ENCODE measurements around the gene DEPDC4. TPM values are rescaled to one million over a fixed set of nuclear protein-coding genes. Genes with fewer than 3 reads are reported as not detected.
A peak's percentile ranks its signal among the peaks of the same experiment; 100 is the strongest.

The DEPDC4 gene
- total RNA-seq, 2 experiments from 2014 or later = 2.9 to 4.2 TPM

DNA sequence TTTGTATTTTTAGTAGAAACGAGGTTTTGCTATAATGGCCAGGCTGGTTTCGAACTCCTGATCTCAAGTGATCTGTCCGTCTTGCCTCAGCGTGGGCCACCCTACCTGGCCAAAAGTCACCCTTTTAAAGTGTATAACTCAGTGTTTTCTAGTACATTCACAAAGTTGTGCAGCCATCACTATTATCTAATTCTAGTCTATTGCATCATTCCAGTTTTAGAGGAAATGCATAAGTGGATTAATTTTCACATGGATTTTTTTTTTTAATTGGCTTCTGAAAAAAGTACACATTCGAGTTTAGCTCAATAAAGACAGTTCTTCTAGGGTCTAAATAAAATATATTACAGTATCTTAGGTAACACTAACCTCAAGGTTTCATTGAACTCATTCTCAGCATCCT lies 3.7 kb downstream of the DEPDC4 start:
- H3K27me3 Mint-ChIP-seq = no peaks in the 10 kb centered on the region
- ChIA-PET CTCF (no interaction called here), POLR2A (no interaction called here)
- DNase-seq (no peak), ATAC-seq (no peak)
- intact Hi-C loops (cut with DNase I, micrococcal nuclease) = loop anchor here in 1 of 2 experiments (10.0 kb wide), 1 partner anchor 1862 kb away; the partner anchor contains the start of genes NUP37 and PARPBP
- H3K4me1 Mint-ChIP-seq = peaks cover 2% of the 10 kb centered on the region
- no peaks in the 10 kb centered on the region for H3K9me3 Mint-ChIP-seq (ENCODE audit: low read depth)
- no peak overlapping the region for H3K4me3 Mint-ChIP-seq
- H3K36me3 Mint-ChIP-seq (ENCODE audit: low read depth) = no peaks in the 10 kb centered on the region
- H3K27ac Mint-ChIP-seq = no peak overlapping the region

DNA sequence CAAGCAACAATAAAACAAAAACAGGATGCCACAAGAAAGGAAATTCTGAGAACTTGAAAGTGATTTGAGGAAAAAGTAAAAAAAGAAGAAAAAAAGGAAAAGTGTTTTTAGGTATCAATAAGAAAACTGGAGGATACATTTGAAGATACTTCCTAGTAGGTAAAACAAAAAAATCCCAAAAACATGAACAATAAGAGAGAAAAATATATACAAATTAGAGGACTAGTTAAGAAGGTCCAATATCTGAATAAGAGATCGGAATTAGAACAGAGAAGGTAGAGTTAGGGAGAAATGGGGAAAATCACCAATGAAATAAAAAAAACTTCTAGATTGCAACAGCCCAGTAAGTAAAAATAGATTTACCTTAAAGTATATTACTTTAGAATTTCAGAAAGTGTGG lies 8.8 kb downstream of the DEPDC4 start:
- ChIA-PET CTCF (no interaction called here), POLR2A (no interaction called here)
- no peaks in the 10 kb centered on the region for H3K27me3 Mint-ChIP-seq
- no peak for ATAC-seq
- no peaks in the 10 kb centered on the region for H3K4me1 Mint-ChIP-seq
- intact Hi-C loops (cut with DNase I, micrococcal nuclease) = no loop called here
- no peak overlapping the region for H3K4me3 Mint-ChIP-seq
- no peak overlapping the region for H3K27ac Mint-ChIP-seq
- no peaks in the 10 kb centered on the region for H3K36me3 Mint-ChIP-seq (ENCODE audit: low read depth)
- no peak for DNase-seq
- no peaks in the 10 kb centered on the region for H3K9me3 Mint-ChIP-seq (ENCODE audit: low read depth)

DNA sequence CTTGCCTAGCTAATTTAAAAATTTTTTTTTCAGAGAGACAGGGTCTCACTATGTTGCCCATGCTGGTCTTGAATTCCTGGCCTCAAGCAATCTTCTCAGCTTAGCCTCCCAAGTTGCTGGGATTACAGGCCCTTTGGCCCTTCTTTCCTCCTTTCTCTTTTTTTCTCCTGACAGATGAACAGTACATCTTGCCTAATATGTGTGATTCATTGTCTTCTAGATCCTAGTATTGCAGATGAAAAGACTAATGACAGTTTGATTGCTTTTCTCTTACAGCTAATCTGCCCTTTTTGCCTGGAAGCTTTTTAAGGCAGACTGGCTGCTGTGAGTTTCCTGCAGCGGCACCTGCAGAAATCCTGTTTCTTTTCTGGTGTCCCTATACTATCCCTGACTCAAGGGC lies 12.0 kb downstream of the DEPDC4 start:
- intact Hi-C loops (cut with DNase I, micrococcal nuclease) = no loop called here
- H3K27me3 Mint-ChIP-seq = no peaks in the 10 kb centered on the region
- no peaks in the 10 kb centered on the region for H3K9me3 Mint-ChIP-seq (ENCODE audit: low read depth)
- DNase-seq (no peak), ATAC-seq (no peak)
- no peak overlapping the region for H3K4me3 Mint-ChIP-seq
- H3K27ac Mint-ChIP-seq = no peak overlapping the region
- no peaks in the 10 kb centered on the region for H3K4me1 Mint-ChIP-seq
- POLR2A ChIA-PET = no interaction called here
- H3K36me3 Mint-ChIP-seq (ENCODE audit: low read depth) = no peaks in the 10 kb centered on the region
- CTCF ChIA-PET = interaction anchor here (0.7 to 1.0 kb wide), 3 partner anchors 9 to 157 kb away, joined by 3 to 4 read pairs (median 4); no protein-coding TSS in a partner anchor

DNA sequence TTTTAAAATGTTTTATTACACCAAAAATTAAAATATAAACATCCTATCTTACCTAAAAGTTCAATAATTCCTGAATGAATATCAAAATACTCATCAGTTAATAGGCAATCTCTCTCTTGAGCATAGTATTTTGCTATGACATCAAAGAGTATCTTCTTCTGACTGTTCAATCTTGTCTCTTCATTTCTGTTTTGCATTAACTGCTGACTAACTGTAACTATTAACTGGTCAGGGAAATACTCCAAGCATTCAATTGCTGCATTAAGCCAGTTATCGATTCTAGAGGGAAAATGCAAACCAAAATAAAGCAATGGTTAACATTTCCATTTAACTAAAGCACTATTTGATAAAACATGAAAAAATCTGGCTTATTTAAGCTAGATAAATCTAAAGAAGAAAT lies 13.4 kb downstream of the DEPDC4 start:
- H3K27me3 Mint-ChIP-seq = no peaks in the 10 kb centered on the region
- CTCF ChIA-PET = no interaction called here

DNA sequence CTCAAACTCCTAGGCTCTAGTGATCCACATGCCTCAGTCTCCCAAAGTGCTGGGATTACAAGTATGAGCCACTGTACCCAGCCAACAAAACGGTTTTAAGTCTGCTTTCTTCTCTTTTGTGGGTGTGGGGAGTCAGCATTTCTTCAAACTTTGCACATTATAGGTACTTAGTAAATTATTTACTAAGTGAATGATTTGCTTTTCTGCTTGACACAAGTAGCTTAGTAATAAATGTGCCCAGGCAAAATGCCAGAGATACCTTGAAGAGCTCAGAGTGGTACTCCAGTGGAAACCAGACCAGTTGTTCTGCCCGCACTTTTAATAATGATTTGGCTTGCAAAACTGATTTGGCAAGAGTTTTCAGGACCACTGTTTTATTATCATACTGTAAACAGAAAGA lies 15.0 kb downstream of the DEPDC4 start:
- CTCF ChIA-PET = no interaction called here
- intact Hi-C loops (cut with DNase I, micrococcal nuclease) = no loop called here
- no peak for DNase-seq
- ATAC-seq = no peak
- no peak overlapping the region for H3K27ac Mint-ChIP-seq
- POLR2A ChIA-PET = no interaction called here
- no peak overlapping the region for H3K4me3 Mint-ChIP-seq
- no peaks in the 10 kb centered on the region for H3K4me1 Mint-ChIP-seq
- H3K9me3 Mint-ChIP-seq (ENCODE audit: low read depth) = no peaks in the 10 kb centered on the region
- no peaks in the 10 kb centered on the region for H3K27me3 Mint-ChIP-seq
- no peaks in the 10 kb centered on the region for H3K36me3 Mint-ChIP-seq (ENCODE audit: low read depth)

More for the DNA sequence above, 13.4 kb downstream of the DEPDC4 start:
- intact Hi-C loops (cut with DNase I, micrococcal nuclease) = no loop called here
- no peak overlapping the region for H3K27ac Mint-ChIP-seq
- H3K4me1 Mint-ChIP-seq = no peaks in the 10 kb centered on the region
- no peaks in the 10 kb centered on the region for H3K9me3 Mint-ChIP-seq (ENCODE audit: low read depth)
- DNase-seq (no peak), ATAC-seq (no peak)
- POLR2A ChIA-PET = no interaction called here
- no peak overlapping the region for H3K4me3 Mint-ChIP-seq
- H3K36me3 Mint-ChIP-seq (ENCODE audit: low read depth) = no peaks in the 10 kb centered on the region

DNA sequence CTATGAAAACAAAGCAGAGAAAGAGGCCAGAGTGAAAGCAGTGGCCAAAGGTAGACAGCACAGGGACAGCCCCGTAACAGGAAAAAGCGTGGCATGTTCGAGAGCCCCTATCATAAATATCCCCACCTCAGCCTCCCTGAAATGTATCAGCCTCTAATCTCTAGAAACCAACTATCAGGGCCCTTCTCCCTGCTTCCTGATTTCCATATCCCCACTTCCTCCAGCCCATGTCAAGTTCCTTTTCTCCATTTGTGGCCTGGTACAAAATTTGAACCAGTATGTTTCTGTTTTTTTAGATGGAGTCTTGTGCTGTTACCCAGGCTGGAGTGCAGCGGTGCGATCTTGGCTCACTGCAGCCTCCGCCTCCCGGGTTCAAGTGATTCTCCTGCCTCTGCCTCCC lies 16.9 kb downstream of the DEPDC4 start:
- no peaks in the 10 kb centered on the region for H3K36me3 Mint-ChIP-seq (ENCODE audit: low read depth)
- H3K27ac Mint-ChIP-seq = no peak overlapping the region
- intact Hi-C loops (cut with DNase I, micrococcal nuclease) = no loop called here
- DNase-seq (no peak), ATAC-seq (no peak)
- H3K4me3 Mint-ChIP-seq = no peak overlapping the region
- no peaks in the 10 kb centered on the region for H3K9me3 Mint-ChIP-seq (ENCODE audit: low read depth)
- ChIA-PET CTCF (no interaction called here), POLR2A (no interaction called here)
- no peaks in the 10 kb centered on the region for H3K4me1 Mint-ChIP-seq
- no peaks in the 10 kb centered on the region for H3K27me3 Mint-ChIP-seq

DNA sequence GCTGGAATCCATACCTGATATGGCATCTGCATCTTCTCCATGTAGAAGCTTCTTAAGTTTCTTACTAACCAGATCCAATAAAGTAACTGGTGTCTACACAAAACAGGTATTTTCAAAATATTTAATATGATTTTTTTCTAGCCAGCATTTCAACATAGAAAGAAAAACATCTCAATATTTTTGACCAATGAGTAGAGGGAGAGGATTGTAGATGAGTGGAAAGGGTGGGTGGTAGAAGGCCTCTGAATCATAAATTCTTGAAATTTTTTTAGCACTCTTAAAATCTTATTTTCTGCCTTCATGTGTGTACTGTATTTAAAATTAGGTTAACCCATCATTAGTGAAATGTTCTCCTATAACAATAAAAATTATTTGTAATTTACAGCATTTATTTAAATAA lies 18.0 kb downstream of the DEPDC4 start:
- Mint-ChIP-seq H3K4me1 (no peaks in the 10 kb centered on the region), H3K36me3 (ENCODE audit: low read depth) (no peaks in the 10 kb centered on the region), H3K27ac (no peak overlapping the region), H3K4me3 (no peak overlapping the region), H3K9me3 (ENCODE audit: low read depth) (no peaks in the 10 kb centered on the region), H3K27me3 (no peaks in the 10 kb centered on the region)
- DNase-seq (no peak), ATAC-seq (no peak)
- intact Hi-C loops (cut with DNase I, micrococcal nuclease) = no loop called here
- POLR2A ChIA-PET = no interaction called here
- CTCF ChIA-PET = no interaction called here

DNA sequence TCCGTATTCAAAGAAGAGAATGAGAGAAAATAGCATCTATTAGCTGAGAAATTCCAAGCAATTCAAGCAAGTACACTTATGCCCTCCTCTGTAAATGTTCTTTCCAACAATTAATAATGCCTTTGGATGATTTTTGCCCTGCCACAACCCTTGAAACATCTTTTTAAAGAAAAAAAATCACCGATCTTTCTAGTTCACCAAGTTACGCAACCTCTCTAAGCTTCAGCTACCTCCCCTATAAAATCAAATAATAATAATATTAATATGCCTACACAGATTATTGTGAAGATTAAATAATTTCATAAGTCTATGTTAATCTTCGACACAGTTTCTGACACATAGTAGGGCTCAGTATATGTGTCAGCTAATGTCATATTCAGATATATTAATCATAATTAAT lies 19.1 kb downstream of the DEPDC4 start:
- no peaks in the 10 kb centered on the region for H3K4me1 Mint-ChIP-seq
- intact Hi-C loops (cut with DNase I, micrococcal nuclease) = no loop called here
- CTCF ChIA-PET = no interaction called here

DNA sequence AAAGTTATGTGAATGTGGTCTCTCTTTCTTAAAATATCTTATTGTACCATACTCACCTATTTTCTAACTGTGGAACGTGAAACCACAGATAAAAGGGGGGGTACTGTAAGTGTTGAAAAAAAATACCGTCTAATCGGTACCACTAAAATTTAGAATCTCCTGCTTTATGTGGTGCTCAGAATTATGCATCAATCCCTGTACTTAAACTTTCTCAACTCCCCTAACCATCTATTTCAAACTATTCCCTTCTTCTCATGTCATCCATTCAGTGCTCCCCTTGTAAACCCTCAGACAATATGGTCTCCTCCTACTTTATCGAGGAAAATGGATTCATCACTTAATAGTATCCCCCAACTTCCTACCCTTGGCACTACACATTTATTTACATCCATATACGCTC lies 23.7 kb downstream of the DEPDC4 start:
- CTCF ChIA-PET = no interaction called here
- Mint-ChIP-seq H3K27me3 (no peaks in the 10 kb centered on the region), H3K36me3 (ENCODE audit: low read depth) (no peaks in the 10 kb centered on the region), H3K4me3 (no peak overlapping the region), H3K9me3 (ENCODE audit: low read depth) (no peaks in the 10 kb centered on the region), H3K4me1 (no peaks in the 10 kb centered on the region), H3K27ac (no peak overlapping the region)
- no peak for DNase-seq
- no peak for ATAC-seq
- POLR2A ChIA-PET = no interaction called here
- intact Hi-C loops (cut with DNase I, micrococcal nuclease) = no loop called here

More for the DNA sequence above, 19.1 kb downstream of the DEPDC4 start:
- no peaks in the 10 kb centered on the region for H3K36me3 Mint-ChIP-seq (ENCODE audit: low read depth)
- H3K27ac Mint-ChIP-seq = no peak overlapping the region
- POLR2A ChIA-PET = no interaction called here
- DNase-seq = no peak
- H3K4me3 Mint-ChIP-seq = no peak overlapping the region
- no peaks in the 10 kb centered on the region for H3K27me3 Mint-ChIP-seq
- ATAC-seq = no peak
- no peaks in the 10 kb centered on the region for H3K9me3 Mint-ChIP-seq (ENCODE audit: low read depth)

DNA sequence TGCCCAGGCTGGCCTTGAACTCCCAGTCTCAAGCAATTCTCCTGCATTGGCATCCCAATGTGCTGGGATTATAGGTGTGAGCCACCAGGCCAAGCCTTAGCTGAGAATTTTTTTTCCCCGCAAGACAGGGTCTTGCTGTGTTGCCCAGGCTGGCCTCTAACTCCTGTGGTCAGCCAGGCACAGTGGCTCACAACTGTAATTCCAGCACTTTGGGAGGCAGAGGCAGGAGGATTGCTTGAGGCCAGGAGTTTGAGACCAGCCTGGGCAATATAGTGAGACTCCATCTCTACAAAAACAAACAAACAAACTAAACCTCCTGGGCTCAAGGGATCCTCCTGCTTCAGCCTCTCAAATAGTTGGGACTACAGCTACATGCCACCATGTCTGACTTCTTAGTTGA lies 27.3 kb downstream of the DEPDC4 start:
- ChIA-PET CTCF (no interaction called here), POLR2A (no interaction called here)
- Mint-ChIP-seq H3K27me3 (no peaks in the 10 kb centered on the region), H3K4me3 (no peak overlapping the region), H3K36me3 (ENCODE audit: low read depth) (no peaks in the 10 kb centered on the region), H3K27ac (no peak overlapping the region), H3K4me1 (no peaks in the 10 kb centered on the region), H3K9me3 (ENCODE audit: low read depth) (no peaks in the 10 kb centered on the region)
- intact Hi-C loops (cut with DNase I, micrococcal nuclease) = loop anchor here (10.0 kb wide), 2 partner anchors 435 to 505 kb away; no protein-coding TSS in a partner anchor
- ATAC-seq = no peak
- DNase-seq = no peak

DNA sequence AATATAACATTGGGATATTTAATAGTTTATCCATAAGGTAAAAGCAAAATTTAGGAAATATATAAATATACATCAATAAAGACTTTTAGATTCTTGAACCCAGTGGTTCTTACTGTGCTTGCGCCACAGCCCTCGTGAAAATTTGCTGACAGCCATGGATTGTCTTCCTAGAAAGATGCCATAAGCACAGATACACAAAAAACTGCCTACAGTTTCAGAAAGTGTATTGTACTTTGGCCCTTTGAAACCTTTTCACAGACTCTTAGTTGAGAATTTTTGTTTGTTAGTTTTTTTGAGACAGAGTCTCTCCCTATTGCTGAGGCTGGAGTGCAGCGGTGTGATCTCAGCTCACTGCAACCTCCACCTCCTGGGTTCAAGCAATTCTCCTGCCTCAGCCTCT lies 28.1 kb downstream of the DEPDC4 start:
- no peak overlapping the region for H3K27ac Mint-ChIP-seq
- DNase-seq = no peak
- CTCF ChIA-PET = no interaction called here
- POLR2A ChIA-PET = no interaction called here
- no peaks in the 10 kb centered on the region for H3K27me3 Mint-ChIP-seq
- intact Hi-C loops (cut with DNase I, micrococcal nuclease) = loop anchor here (10.0 kb wide), 2 partner anchors 436 to 506 kb away; no protein-coding TSS in a partner anchor
- no peak for ATAC-seq
- H3K4me3 Mint-ChIP-seq = no peak overlapping the region
- no peaks in the 10 kb centered on the region for H3K4me1 Mint-ChIP-seq
- H3K36me3 Mint-ChIP-seq (ENCODE audit: low read depth) = no peaks in the 10 kb centered on the region
- H3K9me3 Mint-ChIP-seq (ENCODE audit: low read depth) = no peaks in the 10 kb centered on the region

DNA sequence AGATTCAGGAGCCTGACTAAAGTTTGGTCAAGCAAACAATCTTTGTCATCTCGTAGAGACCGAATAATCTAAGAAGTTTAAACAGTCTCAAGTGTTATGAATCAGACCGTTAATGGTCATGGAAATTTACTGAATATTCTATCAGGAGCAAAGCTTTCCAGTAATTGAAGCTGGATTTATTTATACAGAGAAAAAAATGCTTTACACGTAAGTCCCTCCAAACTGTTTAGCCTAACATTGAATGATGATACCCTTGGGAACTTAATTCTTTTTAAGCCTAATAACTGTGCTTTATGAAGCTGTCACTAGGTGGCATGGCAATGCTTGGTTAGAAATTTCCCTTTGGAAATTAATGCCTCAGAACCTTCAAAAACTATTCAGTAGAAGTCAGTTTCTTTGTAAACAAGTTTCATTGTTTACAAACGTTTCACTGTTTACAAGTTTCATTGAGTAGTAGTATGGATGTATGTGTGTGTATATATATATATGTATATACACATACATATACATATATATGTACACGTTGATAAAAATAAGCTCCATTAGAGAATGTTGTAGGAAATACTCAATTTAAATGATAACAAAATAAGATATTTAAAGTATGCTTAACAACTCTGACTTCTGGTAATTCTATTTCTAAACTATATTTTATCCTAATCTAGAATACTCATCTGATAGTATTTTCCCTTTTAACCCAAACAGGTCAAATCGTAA lies 32.1 kb downstream of the DEPDC4 start:
- Mint-ChIP-seq H3K27me3 (no peaks in the 10 kb centered on the region), H3K36me3 (ENCODE audit: low read depth) (no peaks in the 10 kb centered on the region), H3K4me1 (no peaks in the 10 kb centered on the region), H3K4me3 (no peak overlapping the region), H3K27ac (no peak overlapping the region), H3K9me3 (ENCODE audit: low read depth) (no peaks in the 10 kb centered on the region)
- intact Hi-C loops (cut with DNase I, micrococcal nuclease) = loop anchor here (1.0 to 10.0 kb wide), 5 partner anchors 170 to 510 kb away; no protein-coding TSS in a partner anchor
- CTCF ChIA-PET = interaction anchor here (0.5 to 1.8 kb wide), 10 partner anchors 12 to 319 kb away, joined by 3 to 13 read pairs (median 3); no protein-coding TSS in a partner anchor
- POLR2A ChIA-PET = no interaction called here
- DNase-seq (peak; percentile 6), ATAC-seq (no peak)

Data from activated CD4-positive, alpha-beta T cell treated with anti-CD3 and anti-CD28 coated beads for 36 hours (primary cell).